Uterus (tissue), 4 donors: Measurements from ENCODE around the gene TRIM52. TPM values are rescaled to one million over a fixed set of nuclear protein-coding genes. Genes with fewer than 3 reads are reported as not detected.

Source experiments
- DNase-seq, 2 donors: peaks; one replicate each; pipeline ENCODE4 v3.0.0-alpha.2; 2019 to 2020
- H3K27ac ChIP-seq, 2 donors: fragments of 200-600 bp; sonication (generic); 1 replicate in 1 of 2; 2 replicates in 1 of 2; pipeline ENCODE4 v1.5.1; 2016 to 2018
- H3K27me3 ChIP-seq, 2 donors: fragments of 200-600 bp; sonication (generic); one replicate each; pipeline ENCODE4 v1.5.1; 2018 to 2019; ENCODE audit warnings: control low read depth in 1 of 2
- H3K36me3 ChIP-seq, 2 donors: fragments of 200-600 bp; sonication (generic); one replicate each; pipeline ENCODE4 v1.5.1; 2019; ENCODE audit warnings: control low read depth in 1 of 2
- H3K4me1 ChIP-seq, 2 donors: fragments of 200-600 bp; sonication (generic); one replicate each; pipeline ENCODE4 v1.5.1; 2018 to 2019; ENCODE audit warnings: control low read depth in 1 of 2
- H3K4me3 ChIP-seq, 2 donors: fragments of 200-600 bp; sonication (generic); 1 replicate in 1 of 2; 2 replicates in 1 of 2; pipeline ENCODE4 v1.5.1; 2018 to 2019; ENCODE audit warnings: mild to moderate bottlenecking in 1 of 2
- H3K9me3 ChIP-seq, 2 donors: fragments of 200-600 bp; sonication (generic); one replicate each; pipeline ENCODE4 v1.5.1; 2019; ENCODE audit warnings: control low read depth in 1 of 2
- CTCF ChIP-seq, 4 experiments: fragments of 200-600 bp in 2 of 4; fragments of 450-650 bp in 2 of 4; sonication (generic) in 2 of 4; IDR thresholded peaks; one replicate each; pipeline ENCODE4 v1.5.1; 2016 to 2019; ENCODE audit warnings: antibody characterized with exemption in 4 of 4, mild to moderate bottlenecking in 2 of 4, moderate library complexity in 1 of 4
- POLR2A ChIP-seq, 2 donors: fragments of 450-650 bp; IDR thresholded peaks; one replicate each; pipeline ENCODE4 v1.6.1; 2016; ENCODE audit warnings: antibody characterized with exemption in 2 of 2, mild to moderate bottlenecking in 1 of 2, moderate library complexity in 1 of 2
- intact Hi-C: fragments of 100-400 bp; cut with DNase I; formaldehyde crosslinking; loops from one replicate; pipeline ENCODE4 v1.15.1; 2023; ENCODE audit warnings: low total_unique reads
- total RNA-seq, 4 donors: library from RNA; depleted of rRNA in 3 of 4; stranded (reverse); fragments of >200 nt in 3 of 4; gene quantifications; one replicate each; pipeline versions ENCODE4 v1.1.0 to v1.2.4, GENCODE V29; 2014 to 2023
- donor health status: DM: yes; HTN: yes; CAD: no.

The TRIM52 gene
- total RNA-seq, 4 donors from 2014 or later = 1.2 to 22.1 (median 13.9) TPM

- intact Hi-C loops = no loop called here
These were observed 36.3 kb downstream of the TRIM52 start for GRCh38 chr5:181224390-181225229.

GRCh38 chr5:181223729-181224389, 37.1 kb downstream of the TRIM52 start:
- TF ChIP-seq POLR2A (IDR thresholded peaks at IDR 0.05) (no peak), CTCF (IDR thresholded peaks at IDR 0.05) (no peak)
- no peak for DNase-seq
- H3K27me3 ChIP-seq = no peaks in the 10 kb centered on the region

More at GRCh38 chr5:181224390-181225229, 36.3 kb downstream of the TRIM52 start:
- Histone ChIP-seq H3K4me3 (peak overlapping the region in 1 of 2 donors; percentile 76), H3K4me1 (peaks cover 0 to 5% of the 10 kb centered on the region in 2 donors), H3K27ac (peak overlapping the region in 1 of 2 donors; percentile 98), H3K36me3 (no peaks in the 10 kb centered on the region), H3K27me3 (no peaks in the 10 kb centered on the region), H3K9me3 (no peaks in the 10 kb centered on the region)
- TF ChIP-seq POLR2A (IDR thresholded peaks at IDR 0.05) (no peak), CTCF (IDR thresholded peaks at IDR 0.05) (no peak)
- DNase-seq = no peak

GRCh38 chr5:181223058-181223728, 37.8 kb downstream of the TRIM52 start, which contains the start of gene TRIM41:
Gene TRIM41, plus strand, starts transcription at chr5:181223281. Its CDS starts 719 bp downstream, at chr5:181224000.
- H3K27ac ChIP-seq = peak within 1 kb of the TSS; percentile 95 to 98
- peak; percentile 99 for DNase-seq
- H3K36me3 ChIP-seq = no peaks in the 10 kb centered on the region
- H3K27me3 ChIP-seq = no peaks in the 10 kb centered on the region
- no peaks in the 10 kb centered on the region for H3K9me3 ChIP-seq
- intact Hi-C loops = no loop called here
- H3K4me3 ChIP-seq = peak within 1 kb of the TSS; percentile 76 to 82
- H3K4me1 ChIP-seq = peaks cover 0 to 5% of the 10 kb centered on the region in 2 donors
- TF ChIP-seq CTCF (IDR thresholded peaks at IDR 0.05) = peak in 2 of 4 experiments; percentile 3 to 20
- TF ChIP-seq POLR2A (IDR thresholded peaks at IDR 0.05) = peak in 1 of 2 donors; percentile 93

More at GRCh38 chr5:181223729-181224389, 37.1 kb downstream of the TRIM52 start:
- Histone ChIP-seq H3K27ac (peak overlapping the region; percentile 95 to 98), H3K4me1 (peaks cover 0 to 5% of the 10 kb centered on the region in 2 donors), H3K4me3 (peak overlapping the region; percentile 76 to 82), H3K9me3 (no peaks in the 10 kb centered on the region), H3K36me3 (no peaks in the 10 kb centered on the region)
- intact Hi-C loops = no loop called here

GRCh38 chr5:181222630-181223057, 38.3 kb downstream of the TRIM52 start:
- no peak for DNase-seq
- peaks cover 0 to 5% of the 10 kb centered on the region in 2 donors for H3K4me1 ChIP-seq
- H3K36me3 ChIP-seq = no peaks in the 10 kb centered on the region
- H3K9me3 ChIP-seq = no peaks in the 10 kb centered on the region
- H3K4me3 ChIP-seq = peak overlapping the region; percentile 76 to 82
- no peaks in the 10 kb centered on the region for H3K27me3 ChIP-seq
- H3K27ac ChIP-seq = peak overlapping the region; percentile 95 to 98
- TF ChIP-seq CTCF (IDR thresholded peaks at IDR 0.05) (peak in 1 of 4 experiments; percentile 10), POLR2A (IDR thresholded peaks at IDR 0.05) (no peak)
- intact Hi-C loops = no loop called here
